HuH-7.5 (cell line): ENCODE data around the gene CNTN4.

Experiments
- DNase-seq: peaks from one replicate; pipeline ENCODE4 v3.0.0; 2011; ENCODE audit warnings: low spot score

The CNTN4 gene

DNA sequence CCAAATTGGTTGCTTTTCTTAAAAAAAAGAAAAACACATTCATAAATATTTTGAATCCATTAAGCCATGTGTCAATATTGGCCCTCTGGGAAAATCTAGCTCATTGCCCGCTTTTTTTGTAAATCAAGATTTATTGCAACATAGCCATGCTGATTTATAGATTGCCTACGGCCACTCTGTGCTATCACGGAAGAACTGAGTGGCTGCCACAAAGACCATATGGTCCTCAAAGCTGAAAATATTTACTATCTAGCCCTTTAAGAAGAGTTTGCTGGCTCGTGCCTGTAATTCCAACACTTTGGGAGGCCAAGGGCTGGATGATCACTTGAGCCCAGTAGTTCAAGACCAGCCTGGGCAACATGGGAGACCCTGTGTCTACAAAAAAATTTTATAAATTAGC lies 965.6 kb downstream of the CNTN4 start:
- DNase-seq: no peak

DNA sequence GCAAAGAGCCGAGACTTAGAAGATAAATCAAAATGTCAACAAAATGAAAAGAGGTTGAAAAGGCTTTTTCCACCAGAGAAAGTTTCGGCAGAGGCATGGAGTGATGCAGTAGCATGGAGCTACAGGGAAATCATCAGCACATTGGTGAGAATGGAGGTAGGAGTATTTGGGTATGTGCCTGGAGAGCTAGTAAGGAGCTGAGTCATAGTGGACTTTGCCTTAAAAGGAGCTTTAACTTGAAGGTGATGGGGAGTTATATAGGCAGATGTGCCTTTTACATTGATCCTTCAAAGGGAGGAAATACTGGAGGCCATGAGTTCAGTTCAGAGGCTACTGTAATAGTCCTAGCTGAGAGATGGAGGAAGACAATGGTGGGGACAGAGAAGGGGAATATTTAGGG lies 967.2 kb downstream of the CNTN4 start:
- DNase-seq: no peak

DNA sequence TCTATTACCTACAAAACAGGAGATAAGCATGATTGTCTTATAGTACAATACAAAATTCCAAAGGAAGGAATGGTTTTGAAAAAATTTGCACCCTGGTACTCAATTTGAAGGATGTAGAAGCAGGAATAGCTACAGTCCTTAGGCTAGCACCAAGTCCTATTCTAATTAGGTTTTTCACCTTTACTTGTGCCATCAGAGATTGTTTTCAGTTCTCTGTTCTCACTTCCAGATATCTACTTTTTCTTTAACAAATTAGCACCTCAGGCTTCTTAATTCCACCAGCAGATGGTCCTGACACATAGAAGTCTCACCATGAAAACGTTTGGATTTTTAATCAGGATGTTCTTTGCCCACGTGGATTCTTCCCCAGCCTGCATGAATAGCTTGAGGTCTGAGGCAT lies 967.7 kb downstream of the CNTN4 start:
- DNase-seq: no peak

DNA sequence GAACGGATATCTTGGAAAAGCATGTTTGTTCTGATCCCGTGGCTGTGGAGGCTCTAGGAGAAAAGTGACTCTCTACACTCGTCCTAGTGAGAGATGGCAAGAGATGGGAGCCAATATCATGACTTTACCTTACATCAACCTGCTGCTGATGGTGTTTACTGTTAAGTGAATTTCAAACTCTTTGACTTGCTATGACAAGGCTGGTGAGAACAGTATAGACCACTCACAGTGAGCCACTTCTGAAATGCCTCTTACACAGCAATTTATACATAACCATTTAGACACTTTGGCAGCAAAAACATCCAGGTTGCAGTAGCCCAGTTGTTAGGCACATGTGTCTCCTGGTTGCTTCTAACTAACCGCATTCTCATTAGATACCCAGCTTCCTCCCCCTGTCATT lies 968.2 kb downstream of the CNTN4 start:
- DNase-seq: no peak

DNA sequence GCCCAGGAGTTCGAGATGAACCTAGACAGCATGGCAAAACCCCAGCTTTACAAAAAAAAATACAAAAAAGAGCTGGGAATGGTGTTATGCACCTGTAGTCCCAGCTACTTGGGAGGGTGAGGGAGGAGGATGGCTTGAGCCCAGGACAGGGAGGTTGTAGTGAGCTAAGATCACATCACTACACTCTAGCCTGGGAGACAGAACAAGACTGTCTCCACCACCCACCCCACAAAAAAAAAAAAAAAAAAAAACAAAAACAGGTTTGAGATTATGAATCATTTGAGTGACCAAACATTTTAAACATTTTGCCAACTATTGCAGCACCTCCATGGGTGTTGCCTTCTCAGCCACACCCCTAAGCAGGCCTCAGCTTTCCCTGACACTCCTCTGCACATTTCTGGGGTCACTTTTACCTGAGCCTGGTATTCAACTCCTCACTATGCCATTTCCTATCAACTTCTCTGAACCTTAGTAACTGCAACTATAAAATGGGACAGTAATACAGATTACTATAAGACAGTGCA lies 969.8 kb downstream of the CNTN4 start:
- no peak for DNase-seq

DNA sequence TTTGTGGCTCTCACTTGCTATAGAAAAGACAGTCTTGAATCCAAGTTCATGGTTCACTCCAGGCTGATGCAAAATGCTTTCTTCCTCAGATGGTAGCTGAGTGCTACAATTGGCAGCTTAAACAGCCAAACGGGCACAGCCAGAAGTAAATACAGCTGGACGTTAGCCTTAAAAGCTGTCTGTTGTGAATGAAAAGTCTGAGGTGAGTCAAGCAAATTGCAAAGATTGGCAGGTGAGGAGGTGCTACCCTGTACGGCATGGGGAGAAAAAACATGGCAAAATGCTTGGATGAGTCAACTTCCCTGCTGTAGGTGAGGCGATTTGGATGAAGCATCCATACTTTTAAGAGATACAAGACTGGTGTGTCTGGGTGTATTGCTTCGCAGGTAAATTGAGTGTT lies 971.1 kb downstream of the CNTN4 start:
- no peak for DNase-seq

DNA sequence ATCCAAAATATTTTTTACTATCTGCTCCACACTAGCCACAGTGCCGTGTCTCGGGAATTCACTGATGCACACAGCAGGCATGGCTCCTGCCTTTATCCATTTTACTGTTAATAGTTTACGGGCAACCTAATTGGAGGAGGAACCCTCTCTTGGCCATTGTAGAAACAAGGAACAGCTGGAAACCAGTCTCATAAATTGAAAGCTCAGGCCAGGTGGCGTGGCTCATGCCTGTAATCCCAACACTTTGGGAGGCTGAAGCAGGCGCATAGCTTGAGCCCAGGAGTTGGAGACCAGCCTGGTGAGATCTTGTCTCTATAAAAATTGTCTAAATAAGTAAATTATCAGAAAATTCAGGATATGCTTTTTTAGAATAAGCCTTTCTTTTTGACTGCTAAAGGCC lies 972.5 kb downstream of the CNTN4 start:
- DNase-seq: no peak

DNA sequence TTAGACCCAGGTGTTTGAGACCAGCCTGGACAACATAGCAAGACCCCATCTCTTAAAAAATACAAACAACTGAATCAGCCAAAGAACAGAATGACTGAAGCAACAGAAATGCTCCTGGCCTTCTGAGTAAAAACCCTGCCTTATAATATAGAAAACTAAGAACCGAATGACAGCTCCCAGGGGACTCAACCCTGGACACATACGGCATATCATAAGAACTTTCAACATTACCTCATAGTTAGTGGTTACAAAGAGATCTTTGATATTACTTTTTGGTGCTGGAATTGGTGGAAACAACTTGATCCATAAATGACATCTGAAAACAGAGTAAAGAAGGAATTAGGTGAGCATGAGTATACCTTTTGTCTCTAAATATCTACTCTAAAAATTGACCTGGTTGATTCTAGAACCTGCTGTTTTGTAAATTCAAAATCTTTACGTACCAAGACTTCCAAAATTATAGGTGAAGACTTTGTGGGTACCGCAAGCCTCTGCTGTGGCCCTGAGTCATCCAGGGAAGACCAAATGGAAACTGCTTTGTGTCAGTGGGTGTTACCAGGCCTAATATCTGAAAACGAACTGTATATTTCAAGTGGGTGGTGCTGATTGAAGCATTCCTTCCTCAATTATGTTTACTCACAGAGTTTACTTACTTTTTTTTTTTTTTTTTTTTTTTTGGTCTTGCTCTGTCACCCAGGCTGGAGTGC lies 976.0 kb downstream of the CNTN4 start:
- no peak for DNase-seq

DNA sequence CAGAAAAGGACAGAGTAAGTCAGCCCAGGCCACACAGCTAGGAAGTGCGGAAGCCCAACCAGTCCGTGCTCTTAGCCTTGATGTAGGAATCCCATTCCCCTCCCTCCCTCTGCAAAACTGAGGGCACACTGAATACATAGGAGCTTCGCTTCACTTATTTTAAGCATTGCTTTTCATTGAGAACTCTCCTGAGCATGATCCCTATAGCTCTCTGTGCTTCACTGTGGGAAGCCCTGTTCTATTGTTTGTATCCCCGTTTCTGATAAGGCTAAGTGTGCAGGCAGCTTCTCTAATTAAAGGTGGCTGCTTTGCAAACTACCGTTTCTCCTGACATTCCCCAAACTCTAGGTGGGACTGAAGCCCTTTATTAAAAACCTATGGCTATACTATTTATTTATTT lies 981.6 kb downstream of the CNTN4 start:
- no peak for DNase-seq

DNA sequence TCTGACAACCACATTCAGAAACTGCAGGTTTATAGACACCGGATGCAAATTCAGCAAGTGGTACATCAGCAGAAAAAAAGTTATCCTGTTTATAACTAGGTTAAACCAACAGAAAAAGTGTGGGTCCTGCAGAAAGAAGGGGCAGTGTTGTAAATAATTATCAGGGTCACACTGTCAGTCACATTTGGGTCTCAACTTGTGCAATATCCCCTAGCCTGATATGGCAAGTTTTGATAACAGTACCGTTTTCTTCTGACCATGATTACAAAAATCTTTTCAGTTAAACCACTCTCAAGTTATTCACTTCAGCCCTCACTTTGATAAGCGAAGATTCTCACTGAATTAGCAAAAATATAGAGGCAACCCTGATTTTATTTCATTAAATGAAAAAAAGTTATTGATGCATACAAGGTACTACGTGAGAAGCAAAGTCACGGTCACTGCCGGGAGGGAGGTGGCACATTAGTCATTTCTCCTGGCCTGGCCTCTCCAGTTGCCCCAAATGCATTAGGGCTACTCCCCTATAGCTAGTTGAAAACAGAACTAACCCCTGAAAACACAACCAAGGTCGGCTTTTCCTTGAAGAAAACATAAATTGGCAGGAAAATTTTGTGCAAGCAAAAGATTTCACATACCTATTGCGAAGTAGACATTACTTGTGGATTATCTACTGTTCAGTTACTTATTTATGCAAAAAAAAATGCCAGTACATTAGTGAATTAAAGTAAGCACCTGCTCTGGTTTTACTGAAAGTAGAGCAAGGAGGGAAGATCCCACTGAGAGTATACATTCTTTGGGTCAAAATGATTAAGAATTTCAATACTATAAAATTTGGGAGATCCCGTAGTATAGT lies 982.9 kb downstream of the CNTN4 start:
- DNase-seq: no peak

DNA sequence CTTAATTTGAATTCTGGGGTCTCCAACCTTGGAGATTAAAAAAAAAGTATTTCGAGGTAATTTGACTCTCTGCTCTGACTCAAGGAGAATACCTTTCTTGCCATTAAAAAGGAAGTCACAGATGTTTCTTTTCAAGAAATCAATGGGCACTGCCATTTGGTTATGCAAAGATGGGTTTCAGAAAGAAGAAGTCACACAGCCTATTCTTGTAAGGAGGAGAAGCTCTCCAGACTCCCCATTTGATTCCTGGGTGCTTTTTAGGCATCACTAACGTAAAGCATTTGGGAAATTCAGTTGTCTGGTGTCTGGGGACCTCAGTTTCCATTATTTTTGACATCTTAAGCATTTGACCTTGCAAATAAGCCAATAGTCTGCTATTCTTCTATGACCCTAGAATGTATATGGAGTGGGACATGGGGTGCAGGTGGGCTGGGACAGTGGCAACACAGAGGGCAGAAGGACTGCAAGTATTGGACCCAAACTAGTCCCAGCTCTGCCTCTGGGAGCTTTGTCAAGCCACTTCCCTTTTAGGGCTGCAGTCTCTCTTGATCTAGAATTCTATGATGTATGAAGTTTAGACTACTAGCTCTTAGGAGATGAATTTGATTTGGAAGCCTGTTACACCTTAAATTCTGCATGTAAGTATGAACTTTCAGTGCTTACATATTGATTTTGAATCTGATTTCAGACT lies 983.7 kb downstream of the CNTN4 start:
- no peak for DNase-seq

DNA sequence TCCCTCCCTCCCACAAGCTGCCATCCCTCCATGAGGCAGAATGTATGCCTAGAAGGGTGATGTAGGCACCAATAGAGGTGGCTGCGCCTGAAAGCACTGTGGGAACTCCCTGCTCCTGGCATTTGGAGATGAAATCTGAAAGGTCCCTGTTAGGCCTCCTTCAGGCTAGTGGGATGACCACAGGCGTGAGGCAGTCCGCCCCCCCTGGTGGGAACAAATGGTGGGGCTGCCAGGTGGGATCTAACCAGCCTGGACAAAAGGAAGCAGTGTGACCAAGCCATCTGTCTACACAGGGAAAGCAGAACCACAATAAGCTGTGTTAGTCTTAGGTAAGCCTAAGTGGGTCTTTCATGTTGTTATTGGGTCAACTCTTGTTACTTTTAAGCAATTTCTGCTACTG lies 986.2 kb downstream of the CNTN4 start:
- DNase-seq: no peak

DNA sequence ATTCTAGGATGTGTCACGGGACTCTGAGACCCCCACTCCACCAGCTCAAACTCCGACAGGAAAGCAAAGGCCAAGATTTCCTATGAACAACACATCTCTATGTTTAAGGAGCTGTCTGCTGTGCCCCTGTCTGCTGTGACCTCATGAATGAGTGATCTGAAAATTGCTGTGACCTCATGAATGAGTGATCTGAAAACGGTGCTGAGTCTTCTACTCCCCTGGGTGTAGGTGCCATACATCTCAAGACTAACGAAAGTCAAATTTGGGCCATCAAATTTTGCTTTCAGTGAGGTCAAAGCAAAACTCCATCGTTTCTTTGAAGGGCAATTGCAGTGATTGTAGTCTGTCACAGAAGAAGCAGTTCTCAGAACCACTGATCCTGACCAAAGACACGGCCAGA lies 987.1 kb downstream of the CNTN4 start:
- no peak for DNase-seq

DNA sequence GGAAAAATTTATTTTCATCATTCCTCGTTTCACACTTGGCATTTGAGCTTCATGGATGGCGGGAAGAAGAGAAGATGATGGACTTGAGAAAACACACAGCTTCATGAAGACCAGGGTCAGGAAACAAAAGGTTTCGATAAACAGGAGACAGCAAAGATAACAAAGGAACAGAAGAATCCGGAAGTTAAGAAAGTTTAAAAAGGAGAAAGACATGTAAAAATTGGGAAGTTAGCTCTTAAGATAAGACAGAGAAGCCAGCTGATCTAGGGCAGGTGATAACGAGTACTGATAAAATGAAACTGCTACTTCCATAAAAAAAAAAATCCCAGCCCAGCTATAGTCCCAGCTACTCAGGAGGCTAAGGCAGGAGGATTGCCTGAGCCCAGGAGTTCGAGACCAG lies 987.6 kb downstream of the CNTN4 start:
- no peak for DNase-seq

DNA sequence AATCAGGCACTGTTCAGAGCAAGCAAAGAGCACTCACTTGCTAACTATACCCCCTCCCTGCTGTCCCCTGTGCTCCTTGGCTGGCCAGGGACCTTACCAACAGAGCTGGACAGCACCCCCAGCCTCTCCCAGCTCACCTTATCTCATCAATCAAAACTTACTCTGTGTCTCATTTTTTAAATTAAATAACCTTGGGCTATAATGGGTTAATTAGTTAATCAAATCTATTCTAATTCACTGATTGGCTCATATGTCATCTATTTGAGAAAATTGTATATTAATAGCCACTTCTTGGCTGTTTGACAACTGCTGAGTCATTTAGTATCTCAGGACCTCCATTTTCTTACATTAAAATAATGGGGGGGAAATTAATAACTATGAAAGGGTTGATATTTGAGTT lies 988.6 kb downstream of the CNTN4 start:
- no peak for DNase-seq

DNA sequence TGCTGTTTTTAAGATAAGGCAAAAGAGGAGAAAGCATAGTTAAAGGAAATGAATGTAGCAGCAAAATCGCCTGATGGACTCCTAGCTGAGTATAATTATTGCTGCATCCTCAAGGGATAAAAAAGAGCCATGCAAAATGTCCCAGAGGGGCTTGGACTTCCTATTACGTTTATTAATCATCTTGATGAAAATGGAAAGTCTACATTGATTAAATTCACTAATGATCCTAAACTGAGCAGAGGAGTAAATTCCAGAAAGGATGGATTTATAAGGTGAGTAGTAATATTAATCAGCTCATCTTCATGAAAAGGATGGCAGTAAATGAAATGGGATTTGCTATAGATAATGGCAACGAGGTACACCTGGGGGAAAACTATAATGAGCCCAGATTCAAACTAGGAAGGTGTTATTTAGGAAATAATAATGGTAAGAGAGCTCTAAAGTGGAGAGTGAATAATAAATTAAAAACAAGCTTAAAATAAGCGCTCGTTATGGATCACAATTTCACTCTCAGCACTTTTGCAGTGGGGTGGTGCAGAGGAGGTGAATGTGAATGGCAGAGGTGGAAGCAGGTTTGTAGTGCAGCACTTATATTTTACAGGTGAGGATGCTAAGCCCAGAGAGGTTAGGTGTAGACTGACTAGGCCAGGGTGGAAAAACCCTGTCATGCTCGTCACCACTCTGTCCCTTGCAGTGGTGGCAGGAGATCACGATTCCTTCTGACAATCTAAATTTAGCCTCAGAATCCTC lies 989.2 kb downstream of the CNTN4 start:
- no peak for DNase-seq

DNA sequence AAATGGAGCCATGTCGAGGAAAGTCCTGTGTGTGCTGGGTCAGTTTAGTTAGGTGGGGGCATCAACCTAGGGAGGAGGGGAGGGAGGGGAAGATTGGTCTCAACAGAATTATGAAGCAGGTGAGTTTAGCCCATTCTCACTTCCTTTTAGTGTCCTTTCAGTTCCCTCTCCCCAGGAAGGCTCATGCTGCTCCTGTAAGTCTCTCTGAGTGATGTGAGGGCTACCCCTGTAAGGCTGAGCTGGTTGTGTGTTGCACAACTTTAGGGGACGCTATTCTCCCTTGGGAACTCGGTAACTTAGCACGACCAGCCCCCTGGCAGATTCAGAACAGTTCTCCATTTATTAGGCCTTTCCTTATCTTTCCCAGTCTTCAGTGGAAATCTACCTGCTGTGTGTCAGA lies 990.4 kb downstream of the CNTN4 start:
- no peak for DNase-seq

DNA sequence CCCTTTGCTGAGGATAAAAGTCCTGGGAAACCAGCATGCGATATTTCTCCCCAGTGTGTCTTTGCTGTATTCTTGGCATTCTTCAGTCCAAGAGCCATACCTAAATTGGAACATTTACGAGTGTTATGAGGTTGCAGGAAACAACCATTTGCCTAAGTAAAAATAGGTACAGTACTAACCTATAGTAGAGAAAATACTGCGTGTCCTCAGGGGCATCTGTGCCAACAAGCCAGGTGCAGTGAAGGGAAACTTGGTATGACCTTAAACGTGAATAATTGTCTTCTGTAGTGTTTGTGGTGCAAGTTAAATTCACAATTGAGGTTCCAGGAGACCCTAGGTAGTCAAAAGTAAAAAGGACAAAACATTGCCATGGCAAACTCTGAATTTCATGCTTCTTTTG lies 999.3 kb downstream of the CNTN4 start:
- DNase-seq: no peak

DNA sequence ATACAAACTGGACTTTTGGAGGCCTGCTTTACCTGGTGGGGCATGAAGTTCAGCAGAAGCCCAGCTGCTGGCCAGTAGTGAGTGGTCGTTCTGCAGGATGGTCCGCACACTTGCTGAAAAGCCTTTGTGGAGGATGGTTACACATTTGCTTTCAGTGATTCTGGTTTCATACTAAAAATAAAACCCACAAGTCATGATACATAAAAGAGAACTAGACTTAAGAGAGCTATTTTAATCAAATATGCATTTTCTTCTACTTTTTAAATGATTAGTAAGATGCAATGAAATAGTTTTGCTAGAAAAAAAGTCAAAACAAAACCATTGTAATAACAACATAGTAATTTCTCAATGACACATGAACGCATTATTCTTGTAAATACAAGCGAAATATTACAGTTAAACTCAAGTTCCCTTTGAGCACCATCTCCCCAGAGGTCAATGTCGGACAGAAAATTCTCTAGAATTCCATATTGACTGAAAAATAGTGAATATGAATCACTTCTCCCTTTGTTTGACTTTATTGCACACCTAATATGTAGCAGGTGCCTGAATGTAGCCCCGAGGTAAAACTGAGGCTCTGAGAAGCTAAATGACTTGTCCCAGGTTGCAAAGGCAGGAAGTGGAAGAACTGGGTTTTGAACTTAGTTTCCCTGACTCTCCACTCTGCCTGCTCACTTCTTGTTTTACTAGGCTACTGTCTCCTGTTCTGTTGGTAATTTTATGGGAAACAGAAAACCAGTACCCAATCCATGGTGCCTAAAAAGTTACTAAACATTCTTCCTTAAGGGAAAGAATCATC lies 1003.2 kb downstream of the CNTN4 start:
- no peak for DNase-seq

DNA sequence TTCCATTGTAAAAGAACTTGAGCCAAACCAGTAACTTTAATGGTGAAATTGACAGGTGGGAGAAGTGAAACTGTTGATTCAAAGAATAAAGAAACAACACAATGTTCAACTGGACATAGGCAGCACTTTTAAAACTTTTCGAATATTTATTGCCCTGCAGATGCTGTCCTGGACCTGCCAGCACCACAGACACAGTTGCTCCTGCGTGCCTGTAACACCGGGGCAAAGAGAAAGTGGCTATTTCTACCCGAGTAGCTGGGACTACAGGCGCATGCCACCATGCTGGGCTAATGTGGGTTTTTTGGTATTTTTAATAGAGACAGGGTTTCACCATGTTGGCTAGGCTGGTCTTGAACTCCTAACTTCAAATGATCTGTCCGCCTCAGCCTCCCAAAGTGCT lies 1004.1 kb downstream of the CNTN4 start:
- DNase-seq: no peak

DNA sequence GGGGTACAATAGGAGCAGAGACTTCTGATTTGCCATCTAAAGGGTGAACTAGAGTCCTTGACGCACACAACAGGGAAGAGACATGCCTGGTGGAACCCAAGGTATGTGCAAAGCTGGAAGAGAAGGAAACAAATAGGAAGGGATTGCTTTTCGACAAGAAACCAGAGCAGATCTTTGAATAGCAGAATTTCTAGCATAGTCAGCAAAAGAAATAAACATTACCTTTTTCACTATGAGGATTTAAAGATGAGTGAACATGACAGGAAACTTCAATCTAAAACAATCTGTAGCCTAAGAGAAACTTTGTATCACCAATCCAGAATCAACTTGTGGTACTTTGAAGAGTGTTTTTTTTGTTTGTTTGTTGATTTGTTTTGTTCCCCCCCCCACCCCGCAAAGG lies 1006.6 kb downstream of the CNTN4 start:
- no peak for DNase-seq
